ENCODE data around the gene ST8SIA2.

The ST8SIA2 gene

DNA sequence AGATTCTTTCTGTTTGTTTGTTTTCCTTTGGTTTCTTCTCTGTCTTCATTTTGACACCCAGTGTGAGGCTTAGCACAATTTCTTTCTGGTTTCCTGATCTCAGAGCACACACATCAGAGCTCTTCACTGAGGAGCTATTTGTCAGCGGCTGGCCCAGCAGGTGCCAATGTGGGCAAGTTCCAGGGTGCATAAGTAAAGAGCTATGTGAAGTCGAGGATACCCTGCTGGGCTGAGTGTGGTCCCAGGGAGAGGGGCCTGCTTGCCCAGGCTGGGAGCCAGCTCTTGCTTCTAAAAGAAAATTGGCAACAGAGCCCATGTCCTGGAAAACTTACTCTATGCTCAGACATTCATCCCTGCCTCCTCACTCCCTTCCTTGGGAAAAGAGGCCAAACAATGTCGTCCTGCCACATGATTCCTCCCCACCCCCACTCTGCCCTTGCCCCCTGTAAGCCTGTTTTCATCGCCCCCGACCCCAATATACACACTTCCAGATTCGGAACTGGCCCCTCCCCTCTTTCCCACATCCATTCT lies 101.2 kb downstream of the ST8SIA2 start:
- no peak for DNase-seq (ENCODE audit: low spot score)

DNA sequence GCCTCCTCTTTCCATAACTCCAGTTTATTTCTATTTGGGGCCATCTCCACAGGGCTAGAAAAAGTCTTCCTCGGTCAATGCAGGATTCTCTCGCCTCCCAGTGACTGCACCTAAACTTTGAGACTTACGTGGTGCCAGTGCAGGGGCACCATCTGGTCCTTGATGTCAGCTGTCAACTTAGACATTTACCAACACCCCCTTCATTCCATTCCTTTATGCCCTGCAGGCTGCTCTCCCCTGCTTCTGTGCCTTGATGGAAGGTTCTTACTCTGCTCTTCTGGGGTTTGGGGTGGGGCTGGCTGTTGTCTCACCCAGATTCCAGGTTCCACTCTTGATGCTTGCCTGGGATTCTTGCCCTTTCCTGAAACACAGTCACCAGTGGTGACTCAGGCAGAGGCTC lies 101.8 kb downstream of the ST8SIA2 start:
- no peak for DNase-seq (ENCODE audit: low spot score)

DNA sequence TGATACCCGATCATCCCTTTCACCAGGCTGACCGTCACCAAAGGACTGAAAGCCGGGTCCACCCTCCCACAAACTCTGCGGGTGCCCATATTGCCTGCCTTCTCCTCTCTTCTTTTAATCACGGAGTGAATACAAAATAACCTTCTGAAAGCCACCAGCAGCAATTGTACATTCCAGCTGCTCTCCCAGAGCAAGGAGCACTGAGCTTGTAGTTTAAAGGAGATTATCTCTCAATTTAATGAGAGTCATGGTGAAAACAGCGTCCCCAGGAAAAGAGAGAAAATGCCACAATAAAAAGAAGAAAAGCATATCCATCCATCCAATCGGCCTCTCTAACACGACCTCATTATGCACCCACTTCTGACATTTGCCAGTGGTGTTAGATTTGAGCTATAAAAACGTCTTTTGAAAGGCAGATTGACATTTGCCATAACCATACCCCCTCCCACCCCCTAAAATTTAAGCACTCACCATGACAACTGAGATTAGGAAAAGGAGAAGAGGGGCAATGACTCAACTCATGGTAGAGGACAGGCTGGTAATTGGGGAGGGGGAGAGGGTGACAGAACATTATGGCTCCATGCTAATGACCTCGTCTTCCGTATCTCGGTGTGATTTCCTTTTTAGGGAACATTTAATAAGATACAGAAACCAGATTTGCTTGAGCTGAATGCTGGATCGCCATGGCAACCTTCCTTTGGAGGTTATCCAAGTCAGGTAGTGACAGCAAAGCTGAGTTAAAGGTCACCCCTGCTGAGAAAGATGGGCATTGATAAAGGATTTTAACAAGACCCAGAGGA lies 106.2 kb downstream of the ST8SIA2 start:
- no peak for DNase-seq (ENCODE audit: low spot score)

DNA sequence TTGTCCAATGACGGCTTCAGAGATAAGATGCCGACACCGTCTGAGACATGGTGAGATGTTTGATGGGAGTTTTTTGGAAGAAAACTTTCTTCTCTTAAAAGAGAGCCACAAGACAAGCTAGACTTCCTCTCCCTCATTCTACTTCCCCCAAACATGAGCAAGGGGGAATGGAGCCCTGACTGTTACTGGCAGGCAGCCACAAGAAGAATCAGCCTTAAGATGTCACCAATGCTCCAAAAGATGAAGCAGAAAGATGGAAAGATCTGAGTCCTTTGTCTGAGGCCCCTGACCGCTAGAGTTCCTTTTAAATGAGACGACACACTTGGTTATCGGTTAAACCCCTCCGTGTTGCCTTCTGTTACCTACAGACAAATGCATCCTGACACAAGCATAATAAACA lies 108.7 kb downstream of the ST8SIA2 start:
- DNase-seq (ENCODE audit: low spot score) = no peak

DNA sequence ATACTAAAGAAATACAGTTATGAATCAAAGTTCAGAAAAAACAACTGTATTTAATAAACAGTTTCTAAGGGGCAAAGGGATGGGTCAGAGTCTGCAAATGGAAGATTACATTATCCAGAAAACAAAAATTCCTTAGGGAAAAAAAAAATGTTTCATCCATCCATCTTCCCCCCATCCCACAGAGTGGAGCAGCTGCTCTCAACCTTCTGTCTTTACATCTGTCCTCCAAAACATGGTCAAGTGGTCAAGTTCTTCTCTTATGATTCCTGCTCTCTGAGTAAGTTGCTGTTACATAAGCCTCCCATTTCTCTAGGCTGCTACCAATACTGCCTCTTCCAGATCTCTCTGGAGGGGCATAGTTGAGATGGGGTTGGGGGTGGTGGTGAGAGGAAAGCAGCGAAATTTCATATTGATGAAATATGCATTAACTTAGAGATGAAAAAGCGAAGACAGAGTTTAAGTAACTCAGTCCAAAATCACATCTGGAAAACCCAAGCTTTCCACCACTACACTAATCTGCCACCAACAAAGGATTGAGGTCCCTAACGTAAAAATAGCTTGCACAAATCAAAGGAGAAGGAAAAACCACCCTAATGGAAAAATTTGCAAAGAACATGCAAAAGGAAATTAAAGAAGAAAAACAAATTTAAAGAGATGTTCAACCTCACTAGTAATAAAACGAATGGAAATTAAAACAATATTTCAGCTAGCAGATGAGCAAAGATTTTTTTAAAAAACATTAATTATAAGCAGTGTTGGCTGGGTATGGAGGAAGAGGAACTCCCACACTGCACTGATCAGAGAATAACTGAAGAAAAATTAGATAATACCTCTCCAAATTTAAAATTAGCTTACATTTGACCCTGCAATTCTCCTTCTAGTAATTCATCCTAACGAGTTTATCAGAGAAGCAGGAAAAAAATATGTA lies 109.5 kb downstream of the ST8SIA2 start:
- no peak for DNase-seq (ENCODE audit: low spot score)

DNA sequence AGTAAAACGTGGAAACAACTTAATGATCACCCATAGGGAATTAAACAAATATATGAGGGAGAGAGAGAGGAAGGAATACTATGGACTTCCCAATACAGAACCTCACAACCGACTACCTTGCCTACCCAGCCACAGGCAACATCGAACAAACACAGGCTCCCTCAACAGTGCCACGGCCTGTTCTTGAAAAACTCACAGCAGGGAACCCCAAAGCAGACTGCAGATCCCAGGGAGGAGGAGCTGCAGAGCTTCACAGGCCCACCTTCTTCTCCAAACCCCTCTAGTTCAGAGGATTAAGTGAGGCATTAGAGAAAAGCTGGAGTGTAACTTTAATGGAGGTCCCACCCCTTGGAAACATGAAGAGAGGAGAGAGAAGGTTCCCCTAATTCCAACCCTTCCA lies 110.2 kb downstream of the ST8SIA2 start:
- no peak for DNase-seq (ENCODE audit: low spot score)

DNA sequence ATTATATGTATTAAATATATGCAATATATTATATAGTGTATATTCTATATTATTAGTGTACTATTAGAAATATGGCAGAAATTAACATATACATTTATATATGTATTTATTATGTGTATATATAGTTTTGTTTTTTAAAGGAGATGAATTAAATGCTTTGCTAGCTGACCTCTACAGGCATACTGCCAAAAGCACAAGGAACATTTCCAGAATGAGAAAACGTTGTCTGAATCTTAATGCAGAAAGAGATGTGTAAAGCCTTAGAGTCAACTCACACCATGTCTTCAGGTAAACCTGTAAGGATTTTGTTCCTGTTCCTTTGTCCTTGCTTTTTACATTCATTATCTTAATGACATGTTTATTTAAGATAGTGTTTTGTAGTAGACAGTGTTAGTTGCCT lies 111.9 kb downstream of the ST8SIA2 start:
- no peak for DNase-seq (ENCODE audit: low spot score)

DNA sequence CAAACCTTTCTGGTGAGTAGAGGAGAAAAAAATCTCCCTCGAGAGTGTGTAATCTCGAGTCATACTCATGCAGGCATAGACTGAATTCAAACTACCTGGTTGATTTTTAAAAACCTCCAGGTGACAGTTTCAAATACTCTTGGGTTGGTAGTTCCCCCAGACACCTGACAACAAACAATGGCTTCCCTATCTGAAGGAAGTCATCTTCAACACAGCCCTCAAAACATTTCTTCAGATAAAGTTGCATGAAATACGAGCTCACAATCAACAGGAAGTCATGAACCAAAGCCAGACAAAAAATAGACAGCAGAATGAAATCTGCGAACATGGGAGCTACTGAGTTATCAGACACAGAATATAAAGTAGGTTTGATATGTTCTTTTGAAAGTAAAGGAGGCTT lies 112.8 kb downstream of the ST8SIA2 start:
- no peak for DNase-seq (ENCODE audit: low spot score)

DNA sequence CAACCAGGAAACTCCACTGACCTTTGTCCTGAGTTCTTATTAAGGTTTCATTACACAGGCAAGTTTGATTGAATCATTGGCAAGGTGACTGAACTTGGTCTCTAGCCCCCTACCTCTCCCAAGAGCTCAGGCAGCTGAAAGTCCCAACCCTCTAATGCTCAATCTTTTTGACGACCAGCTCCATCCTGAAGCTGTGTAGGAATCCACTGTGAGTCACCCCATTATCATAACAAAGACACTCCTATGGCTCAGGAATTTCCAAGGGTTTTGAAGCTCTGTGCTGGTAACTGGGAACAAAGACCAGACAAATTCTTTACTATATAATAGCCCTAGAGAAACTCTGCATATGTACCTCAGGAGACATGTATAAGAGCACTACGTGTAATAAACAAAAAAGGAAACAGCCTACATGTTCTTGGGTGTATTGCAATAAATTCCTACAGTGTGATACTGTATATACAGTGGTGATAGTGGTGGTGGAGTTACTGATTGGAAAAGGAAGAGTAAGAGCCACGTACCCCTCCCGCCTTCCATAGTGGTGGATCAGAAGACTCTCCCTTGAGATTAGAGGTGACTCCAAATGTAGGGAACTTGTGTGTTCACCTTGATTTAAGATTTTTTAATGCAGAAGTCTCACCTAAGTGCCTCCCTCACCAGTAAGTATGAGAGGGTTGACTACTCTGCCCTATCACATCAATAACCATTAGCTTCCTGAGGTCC lies 116.6 kb downstream of the ST8SIA2 start:
- no peak for DNase-seq (ENCODE audit: low spot score)

Measured in HuH-7.5 (cell line).